H1 (cell line): ENCODE results near the gene SEC16A. TPM values are rescaled to one million over a fixed set of nuclear protein-coding genes. Genes with fewer than 3 reads are reported as not detected.

ENCODE experiments used
- CTCF ChIA-PET: fragments of 300-600 bp; sonication (Branson Sonifier 250); formaldehyde crosslinking; loops from one replicate; lab custom pipeline; 2021; ENCODE audit not compliant: partially characterized antibody; lab: Charles Lee
- POLR2A ChIA-PET: fragments of 300-600 bp; sonication (Branson Sonifier 250); formaldehyde crosslinking; loops from one replicate; lab custom pipeline; 2021; ENCODE audit warnings: inconsistent platforms; ENCODE audit not compliant: partially characterized antibody; lab: Charles Lee
- DNase-seq, 2 experiments: peaks; one replicate each; pipeline versions ENCODE4 v3.0.0 to v3.0.0-alpha.2; 2010 to 2022; ENCODE audit warnings: low spot score in 2 of 2, low read depth in 1 of 2, mixed read lengths in 1 of 2
- FAIRE-seq: peaks from 2 replicates; lab custom pipeline; 2011; peaks lifted over from hg19 to GRCh38; lab: Jason Lieb, UNC
- H2AFZ ChIP-seq: 2 replicates; pipeline ENCODE4 v1.8.1; 2012; ENCODE audit warnings: low read length, inconsistent platforms
- H2AK5ac ChIP-seq: 2 replicates; pipeline ENCODE4 v1.6.1; 2013; ENCODE audit warnings: low read depth, low read length
- H2BK120ac ChIP-seq: replicated peaks from 2 replicates; pipeline ENCODE3; 2013; ENCODE audit warnings: low read depth, low read length, inconsistent platforms
- H2BK12ac ChIP-seq: 2 replicates; pipeline ENCODE4 v1.6.1; 2013; ENCODE audit warnings: low read depth, low read length
- H2BK15ac ChIP-seq: 2 replicates; pipeline ENCODE4 v1.6.1; 2013; ENCODE audit warnings: low read length
- H2BK20ac ChIP-seq: 2 replicates; pipeline ENCODE4 v1.6.1; 2013; ENCODE audit warnings: low read length
- H2BK5ac ChIP-seq: 2 replicates; pipeline ENCODE4 v1.6.1; 2013; ENCODE audit warnings: low read depth, low read length
- H3K14ac ChIP-seq: 2 replicates; pipeline ENCODE4 v1.6.1; 2013; ENCODE audit warnings: inconsistent platforms; ENCODE audit not compliant: insufficient read length
- H3K18ac ChIP-seq: 2 replicates; pipeline ENCODE4 v1.6.1; 2013; ENCODE audit warnings: low read length; ENCODE audit errors: extremely low read depth
- H3K23ac ChIP-seq: 2 replicates; pipeline ENCODE4 v1.6.1; 2013; ENCODE audit warnings: inconsistent platforms; ENCODE audit not compliant: insufficient read length
- H3K23me2 ChIP-seq: 2 replicates; pipeline ENCODE4 v1.6.1; 2013; ENCODE audit warnings: low read depth, low read length
- H3K27ac ChIP-seq: 2 replicates; pipeline ENCODE4 v1.6.1; 2011; ENCODE audit warnings: low read depth, low read length, inconsistent platforms
- H3K27me3 ChIP-seq, 4 experiments: replicated peaks in 1 of 4; 1 replicate in 1 of 4; 2 replicates in 3 of 4; pipeline versions ENCODE4 v1.6.1 to v1.8.1; 2011 to 2013; ENCODE audit warnings: low read length in 3 of 4, mild to moderate bottlenecking in 3 of 4, inconsistent platforms in 2 of 4, mixed read lengths in 2 of 4, moderate library complexity in 1 of 4; ENCODE audit not compliant: control insufficient read depth in 3 of 4, insufficient read depth in 3 of 4; ENCODE audit errors: extremely low read depth in 1 of 4
- H3K36me3 ChIP-seq, 4 experiments: 2 replicates each; pipeline versions ENCODE4 v1.6.1 to v1.8.1; 2011 to 2013; ENCODE audit warnings: mild to moderate bottlenecking in 4 of 4, low read length in 3 of 4, moderate library complexity in 2 of 4, control low read depth in 1 of 4, inconsistent platforms in 1 of 4; ENCODE audit not compliant: insufficient read depth in 4 of 4, control insufficient read depth in 2 of 4
- H3K4ac ChIP-seq: replicated peaks from 2 replicates; pipeline ENCODE3; 2013; ENCODE audit warnings: low read length, low read depth, mixed read lengths, inconsistent platforms; ENCODE audit not compliant: insufficient read length
- H3K4me1 ChIP-seq, 4 experiments: replicated peaks in 1 of 4; 1 replicate in 1 of 4; 2 replicates in 3 of 4; pipeline versions ENCODE4 v1.6.1 to v1.8.1; 2011 to 2013; ENCODE audit warnings: low read length in 3 of 4, inconsistent platforms in 2 of 4, mixed read lengths in 1 of 4; ENCODE audit not compliant: insufficient read depth in 4 of 4, control insufficient read depth in 3 of 4
- H3K4me2 ChIP-seq, 2 experiments: 2 replicates each; pipeline versions ENCODE4 v1.6.1 to v1.8.1; 2011 to 2013; ENCODE audit warnings: low read depth in 2 of 2, low read length in 2 of 2, control low read depth in 1 of 2, inconsistent platforms in 1 of 2, mild to moderate bottlenecking in 1 of 2; ENCODE audit not compliant: insufficient read depth in 1 of 2
- H3K4me3 ChIP-seq, 4 experiments: fragments of 200-600, 300-600 bp in 1 of 4; sonication (generic), shearing (Covaris generic), sonication (Bioruptor Twin) in 1 of 4; 2 replicates each; pipeline versions ENCODE4 v1.5.1 to v1.8.1; 2011 to 2016; ENCODE audit warnings: low read length in 4 of 4, low read depth in 3 of 4, control low read depth in 2 of 4, inconsistent platforms in 2 of 4, mild to moderate bottlenecking in 2 of 4, mixed read lengths in 1 of 4, moderate library complexity in 1 of 4; ENCODE audit not compliant: insufficient read depth in 2 of 4; ENCODE audit errors: extremely low read depth in 1 of 4
- H3K56ac ChIP-seq: replicated peaks from 2 replicates; pipeline ENCODE3; 2013; ENCODE audit warnings: low read depth, mild to moderate bottlenecking, mixed read lengths, low read length, inconsistent platforms; ENCODE audit not compliant: insufficient read length
- H3K79me1 ChIP-seq: 2 replicates; pipeline ENCODE4 v1.6.1; 2013; ENCODE audit warnings: low read depth, low read length, control low read depth
- H3K79me2 ChIP-seq, 2 experiments: 2 replicates each; pipeline versions ENCODE4 v1.6.1 to v1.8.1; 2012 to 2013; ENCODE audit warnings: low read length in 2 of 2, mild to moderate bottlenecking in 2 of 2, inconsistent platforms in 1 of 2; ENCODE audit not compliant: insufficient read depth in 2 of 2, control insufficient read depth in 1 of 2
- H3K9ac ChIP-seq, 4 experiments: replicated peaks in 1 of 4; 1 replicate in 1 of 4; 2 replicates in 3 of 4; pipeline versions ENCODE4 v1.6.1 to v1.8.1; 2011 to 2013; ENCODE audit warnings: low read depth in 3 of 4, low read length in 3 of 4, control low read depth in 2 of 4, mild to moderate bottlenecking in 2 of 4, moderate library complexity in 2 of 4, inconsistent platforms in 1 of 4; ENCODE audit errors: extremely low read depth in 1 of 4
- H3K9me3 ChIP-seq, 2 experiments: 2 replicates each; pipeline versions ENCODE4 v1.6.1 to v1.8.1; 2012 to 2013; ENCODE audit warnings: mild to moderate bottlenecking in 2 of 2, moderate library complexity in 2 of 2, control low read depth in 1 of 2, inconsistent platforms in 1 of 2, low read depth in 1 of 2, low read length in 1 of 2, mixed read lengths in 1 of 2; ENCODE audit not compliant: insufficient read depth in 2 of 2
- H4K20me1 ChIP-seq, 2 experiments: replicated peaks in 1 of 2; 2 replicates each; pipeline versions ENCODE3 to v1.8.1; 2011 to 2013; ENCODE audit warnings: inconsistent platforms in 2 of 2, low read length in 2 of 2, mild to moderate bottlenecking in 1 of 2; ENCODE audit not compliant: insufficient read depth in 2 of 2, control insufficient read depth in 1 of 2
- H4K5ac ChIP-seq: 2 replicates; pipeline ENCODE4 v1.6.1; 2013; ENCODE audit warnings: low read length, low read depth, mixed read lengths, inconsistent platforms; ENCODE audit not compliant: insufficient read length
- H4K8ac ChIP-seq: 2 replicates; pipeline ENCODE4 v1.8.0; 2013; ENCODE audit warnings: mild to moderate bottlenecking, moderate library complexity, low read length, inconsistent platforms; ENCODE audit not compliant: insufficient read depth; ENCODE audit errors: extremely low read depth
- H4K91ac ChIP-seq: replicated peaks from 2 replicates; pipeline ENCODE3; 2013; ENCODE audit warnings: low read length, mixed read lengths, inconsistent platforms; ENCODE audit not compliant: insufficient read length
- JUND ChIP-seq: IDR thresholded peaks from 2 replicates; pipeline ENCODE4 v1.6.1; 2011; ENCODE audit warnings: mild to moderate bottlenecking, improper control_type of control experiment, low read length
- TAF1 ChIP-seq: IDR thresholded peaks from 2 replicates; pipeline ENCODE4 v1.6.1; 2011; ENCODE audit warnings: mild to moderate bottlenecking, low read depth, low read length
- WGBS, 2 experiments: shearing (Covaris generic) in 1 of 2; methylation state at CpG; one replicate each; pipeline versions ENCODE4 v1.1.6 to v1.1.7; 2013 to 2015; ENCODE audit warnings: low lambda C conversion rate in 2 of 2, mixed read lengths in 2 of 2, inconsistent platforms in 1 of 2, low coverage in 1 of 2, missing lambda C conversion rate in 1 of 2; ENCODE audit not compliant: insufficient replicate concordance in 2 of 2, insufficient coverage in 1 of 2, insufficient read length in 1 of 2; ENCODE audit errors: extremely low coverage in 1 of 2, missing lambda C conversion rate in 1 of 2; 5-methylcytosine and 5-hydroxymethylcytosine counted together
- polyA plus RNA-seq, 7 experiments: library from polyadenylated mRNA; depleted of rRNA in 3 of 7; stranded (reverse) in 5 of 7; unstranded in 2 of 7; fragments of >200 nt in 5 of 7; fragments of 200-250 nt in 2 of 7; gene quantifications; 1 replicate in 5 of 7; 2 replicates in 1 of 7; 4 replicates in 1 of 7; pipeline versions ENCODE4 v1.2.1 to v1.2.3, GENCODE V29; 2011 to 2013; ENCODE audit warnings: missing spikeins in 2 of 7, mixed read lengths in 2 of 7
- total RNA-seq: library from RNA; stranded (reverse); fragmentation: NEBNext Ultra II Directional; extraction: Animal tissue kit (Norgen Biotek cat#: 25700); gene quantifications from 2 replicates; pipeline ENCODE4 v1.2.1, GENCODE V29; 2021

The SEC16A gene
- total and polyA plus RNA-seq, 2 of the 8 experiments (the other 6 are each of a cell fraction or from before 2014, with no cell fraction given) = 21.6 to 49.0 TPM

GRCh38 chr9:136489731-136490130 is 6.9 kb upstream of the SEC16A start:
- Histone ChIP-seq H3K4me2 (no peak overlapping the region), H3K79me2 (no peaks in the 10 kb centered on the region), H2BK12ac (no peak overlapping the region), H3K27me3 (no peaks in the 10 kb centered on the region), H3K4me1 (peaks cover 0 to under 1% (median 0%) of the 10 kb centered on the region in 4 experiments; a peak in 3 of 7 replicates), H2BK5ac (no peak overlapping the region), H3K27ac (no peak overlapping the region), H4K91ac (no peak overlapping the region), H3K4me3 (no peak overlapping the region), H3K56ac (no peak overlapping the region), H2BK20ac (no peak overlapping the region), H2AFZ (no peak overlapping the region), H3K79me1 (no peaks in the 10 kb centered on the region; the same call in 1 of the 2 replicates), H4K5ac (no peak overlapping the region), H3K9ac (no peak overlapping the region), H3K9me3 (no peaks in the 10 kb centered on the region), H2BK120ac (no peak overlapping the region), H3K14ac (no peak overlapping the region), H2BK15ac (no peak overlapping the region), H3K4ac (no peak overlapping the region), H3K36me3 (no peaks in the 10 kb centered on the region), H4K20me1 (peaks cover 2 to 6% of the 10 kb centered on the region in 2 experiments), H3K18ac (no peak overlapping the region), H2AK5ac (no peak overlapping the region), H3K23me2 (no peaks in the 10 kb centered on the region), H3K23ac (no peak overlapping the region), H4K8ac (no peak overlapping the region)
- DNase-seq = no peak
- no peak for FAIRE-seq
- POLR2A ChIA-PET = interaction anchor here (0.9 to 1.7 kb wide), 6 partner anchors 9 to 139 kb away, joined by 3 to 7 read pairs (median 3); partner anchors contain the start of genes ENTR1 and PMPCA
- CTCF ChIA-PET = interaction anchor here (0.5 to 8.9 kb wide), 19 partner anchors 9 to 1063 kb away, joined by 3 to 253 read pairs (median 4); no protein-coding TSS in a partner anchor
- 85% methylated on average over 16 of the region's 17 CpGs; no CpG with 5 or more reads in 1 of the 2 experiments for WGBS, 2 experiments
- TF ChIP-seq TAF1 (no peak), JUND (no peak)
